Raji (cell line): ENCODE data around the gene STOML1.

Experiments
- POLR2A ChIP-seq: IDR thresholded peaks from 2 replicates; pipeline ENCODE4 v1.6.1; 2011; ENCODE audit warnings: low read depth, low read length, control low read depth; ENCODE audit not compliant: insufficient read depth

Gene STOML1

GRCh38 chr15:73991726-73992593 is at the start of gene STOML1:
Gene STOML1 (minus strand): TSS chr15:73992295. CDS start chr15:73992223, 72 bp downstream.
- TF ChIP-seq POLR2A: peak; percentile 72

- TF ChIP-seq POLR2A: no peak
Measured at GRCh38 chr15:74041311-74041756, 49.2 kb upstream of the STOML1 start.

GRCh38 chr15:74040109-74040850 is 48.2 kb upstream of the STOML1 start:
- TF ChIP-seq POLR2A: no peak

- TF ChIP-seq POLR2A: no peak
Measured at GRCh38 chr15:74039656-74040010, 47.5 kb upstream of the STOML1 start.

GRCh38 chr15:74038707-74039655 is 46.9 kb upstream of the STOML1 start:
- no peak for TF ChIP-seq POLR2A

- no peak for TF ChIP-seq POLR2A
Measured at GRCh38 chr15:74037171-74038117, 45.3 kb upstream of the STOML1 start.

GRCh38 chr15:74036271-74037170 is 44.4 kb upstream of the STOML1 start:
- TF ChIP-seq POLR2A: no peak

- no peak for TF ChIP-seq POLR2A
Measured at GRCh38 chr15:74035121-74036017, 43.3 kb upstream of the STOML1 start.

GRCh38 chr15:74034206-74034755 is 42.2 kb upstream of the STOML1 start:
- no peak for TF ChIP-seq POLR2A

GRCh38 chr15:74032606-74033561 is 40.8 kb upstream of the STOML1 start:
- TF ChIP-seq POLR2A: no peak

- TF ChIP-seq POLR2A: no peak
Measured at GRCh38 chr15:74032046-74032445, 40.0 kb upstream of the STOML1 start.
